ENCODE results near the gene LNX1. TPM values are rescaled to one million over a fixed set of nuclear protein-coding genes. Genes with fewer than 3 reads are reported as not detected.

The LNX1 gene
- total RNA-seq, 6 experiments from 2014 or later: 0.05 to 0.18 (median 0.07) TPM; not detected in 1

DNA sequence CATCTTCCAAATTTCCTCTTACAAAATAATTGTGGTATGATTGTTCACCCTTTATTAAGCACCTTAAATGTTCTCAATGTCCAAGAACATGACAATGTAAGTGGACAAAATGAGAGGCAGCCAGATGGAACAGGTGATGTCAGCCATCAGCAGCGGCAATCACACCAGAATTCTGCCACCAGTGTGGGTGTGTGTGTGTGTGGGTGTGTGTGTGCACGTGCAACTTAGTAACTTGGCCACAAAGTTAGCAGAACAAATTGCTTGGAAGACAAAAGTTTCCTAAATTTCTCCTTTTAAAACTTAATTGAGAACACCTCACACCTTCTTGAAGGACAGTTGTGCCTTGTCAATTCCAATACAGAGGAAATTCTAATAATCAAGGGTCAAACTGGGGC, 18.7 kb downstream of the LNX1 start:
- H3K4me1 Mint-ChIP-seq (ENCODE audit: low read depth): peaks cover 37% of the 10 kb centered on the region
- no peak overlapping the region for H3K4me3 Mint-ChIP-seq
- H3K27ac Mint-ChIP-seq: no peak overlapping the region
- DNase-seq: no peak
- H3K27me3 Mint-ChIP-seq (ENCODE audit: insufficient read depth): no peaks in the 10 kb centered on the region
- H3K9me3 Mint-ChIP-seq: no peaks in the 10 kb centered on the region
- H3K36me3 Mint-ChIP-seq (ENCODE audit: low read depth): no peaks in the 10 kb centered on the region
- TF ChIP-seq, protein P1, sequence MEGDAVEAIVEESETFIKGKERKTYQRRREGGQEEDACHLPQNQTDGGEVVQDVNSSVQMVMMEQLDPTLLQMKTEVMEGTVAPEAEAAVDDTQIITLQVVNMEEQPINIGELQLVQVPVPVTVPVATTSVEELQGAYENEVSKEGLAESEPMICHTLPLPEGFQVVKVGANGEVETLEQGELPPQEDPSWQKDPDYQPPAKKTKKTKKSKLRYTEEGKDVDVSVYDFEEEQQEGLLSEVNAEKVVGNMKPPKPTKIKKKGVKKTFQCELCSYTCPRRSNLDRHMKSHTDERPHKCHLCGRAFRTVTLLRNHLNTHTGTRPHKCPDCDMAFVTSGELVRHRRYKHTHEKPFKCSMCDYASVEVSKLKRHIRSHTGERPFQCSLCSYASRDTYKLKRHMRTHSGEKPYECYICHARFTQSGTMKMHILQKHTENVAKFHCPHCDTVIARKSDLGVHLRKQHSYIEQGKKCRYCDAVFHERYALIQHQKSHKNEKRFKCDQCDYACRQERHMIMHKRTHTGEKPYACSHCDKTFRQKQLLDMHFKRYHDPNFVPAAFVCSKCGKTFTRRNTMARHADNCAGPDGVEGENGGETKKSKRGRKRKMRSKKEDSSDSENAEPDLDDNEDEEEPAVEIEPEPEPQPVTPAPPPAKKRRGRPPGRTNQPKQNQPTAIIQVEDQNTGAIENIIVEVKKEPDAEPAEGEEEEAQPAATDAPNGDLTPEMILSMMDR (IDR thresholded peaks at IDR 0.05): no peak

DNA sequence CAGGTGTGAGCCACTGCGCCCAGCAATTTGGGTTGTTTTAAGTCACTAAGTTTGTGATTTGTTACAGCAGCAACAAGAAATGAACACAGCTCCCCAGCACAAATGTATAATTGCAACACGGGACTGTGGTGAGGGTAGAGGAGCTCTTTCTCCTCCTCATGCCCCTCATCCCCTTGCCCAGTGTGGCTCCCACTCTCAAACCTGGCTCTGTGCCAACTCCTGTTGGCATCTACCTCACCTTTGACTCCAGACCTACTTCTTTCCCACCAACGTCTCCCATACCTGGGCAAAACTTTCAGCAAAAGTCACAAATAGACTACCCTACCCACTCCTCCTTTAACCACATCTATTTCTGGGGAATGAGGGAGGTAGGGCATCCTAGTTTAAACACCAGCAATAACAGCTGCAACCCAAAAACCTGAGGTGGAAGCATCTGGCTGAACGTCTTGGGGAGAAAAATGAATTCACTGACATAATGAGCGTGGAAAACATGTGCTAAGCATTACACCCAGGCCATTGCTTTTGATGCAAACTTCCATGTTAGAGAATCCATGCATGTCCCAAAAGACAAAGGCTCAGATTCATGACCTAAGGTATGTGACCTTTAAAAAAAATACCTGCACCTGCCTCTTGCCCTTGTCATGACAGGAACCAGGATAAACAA, 19.2 kb downstream of the LNX1 start:
- Mint-ChIP-seq H3K27ac (no peak overlapping the region), H3K4me3 (no peak overlapping the region), H3K27me3 (ENCODE audit: insufficient read depth) (no peaks in the 10 kb centered on the region), H3K36me3 (ENCODE audit: low read depth) (no peaks in the 10 kb centered on the region), H3K9me3 (no peaks in the 10 kb centered on the region), H3K4me1 (ENCODE audit: low read depth) (peaks cover 32% of the 10 kb centered on the region)
- TF ChIP-seq, protein P1 (IDR thresholded peaks at IDR 0.05): no peak
- DNase-seq: no peak

DNA sequence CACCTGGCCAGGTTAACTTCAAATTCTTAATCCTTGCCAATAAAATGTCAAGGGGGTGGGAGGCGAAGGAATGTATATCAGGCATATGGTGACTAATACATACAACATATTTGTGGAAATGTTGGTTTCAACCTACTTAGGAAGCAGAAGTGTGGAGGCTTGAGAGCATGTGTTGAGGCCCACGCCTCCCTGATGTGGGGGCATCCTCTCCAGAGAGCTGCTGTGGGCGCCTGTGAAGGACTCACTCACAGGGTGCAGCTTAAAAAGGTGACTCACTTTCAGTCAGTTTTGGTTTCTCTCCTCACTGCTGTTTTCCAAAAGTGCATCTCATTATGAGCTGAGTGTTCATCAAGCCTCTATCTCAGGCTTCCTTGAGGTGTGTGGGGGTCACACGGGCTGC, 27.5 kb downstream of the LNX1 start:
- Mint-ChIP-seq H3K9me3 (no peaks in the 10 kb centered on the region), H3K36me3 (ENCODE audit: low read depth) (no peaks in the 10 kb centered on the region), H3K27me3 (ENCODE audit: insufficient read depth) (no peaks in the 10 kb centered on the region), H3K4me3 (no peak overlapping the region; the same call in 1 of the 2 replicates), H3K27ac (peak overlapping the region; percentile 0; the same call in 1 of the 2 replicates), H3K4me1 (ENCODE audit: low read depth) (peaks cover 21% of the 10 kb centered on the region)
- TF ChIP-seq, protein P1 (IDR thresholded peaks at IDR 0.05): no peak
- peak; percentile 72 for DNase-seq

DNA sequence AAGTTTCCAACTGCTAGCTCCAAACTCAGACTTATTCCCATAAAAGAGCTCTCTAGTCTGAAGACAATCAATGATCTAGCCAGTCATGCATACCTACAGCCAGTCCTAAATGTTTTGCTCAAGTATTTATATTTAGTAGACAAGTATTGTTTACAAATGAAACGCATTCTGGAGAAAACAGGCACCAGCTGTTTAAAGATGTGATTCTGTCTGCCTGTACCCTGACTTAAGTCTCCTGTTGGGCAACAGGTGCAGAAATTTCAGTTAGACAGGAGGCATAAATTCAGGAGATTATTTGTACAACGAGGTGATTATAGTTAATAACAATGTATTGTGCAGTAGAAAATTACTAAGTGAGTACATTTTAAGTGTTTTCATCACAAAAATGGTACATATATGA, 28.9 kb downstream of the LNX1 start:
- H3K4me3 Mint-ChIP-seq: no peak overlapping the region
- no peak overlapping the region for H3K27ac Mint-ChIP-seq
- no peaks in the 10 kb centered on the region for H3K36me3 Mint-ChIP-seq (ENCODE audit: low read depth)
- TF ChIP-seq, protein P1 (IDR thresholded peaks at IDR 0.05): no peak
- H3K27me3 Mint-ChIP-seq (ENCODE audit: insufficient read depth): no peaks in the 10 kb centered on the region
- DNase-seq: no peak
- no peaks in the 10 kb centered on the region for H3K9me3 Mint-ChIP-seq
- H3K4me1 Mint-ChIP-seq (ENCODE audit: low read depth): peaks cover 35% of the 10 kb centered on the region

DNA sequence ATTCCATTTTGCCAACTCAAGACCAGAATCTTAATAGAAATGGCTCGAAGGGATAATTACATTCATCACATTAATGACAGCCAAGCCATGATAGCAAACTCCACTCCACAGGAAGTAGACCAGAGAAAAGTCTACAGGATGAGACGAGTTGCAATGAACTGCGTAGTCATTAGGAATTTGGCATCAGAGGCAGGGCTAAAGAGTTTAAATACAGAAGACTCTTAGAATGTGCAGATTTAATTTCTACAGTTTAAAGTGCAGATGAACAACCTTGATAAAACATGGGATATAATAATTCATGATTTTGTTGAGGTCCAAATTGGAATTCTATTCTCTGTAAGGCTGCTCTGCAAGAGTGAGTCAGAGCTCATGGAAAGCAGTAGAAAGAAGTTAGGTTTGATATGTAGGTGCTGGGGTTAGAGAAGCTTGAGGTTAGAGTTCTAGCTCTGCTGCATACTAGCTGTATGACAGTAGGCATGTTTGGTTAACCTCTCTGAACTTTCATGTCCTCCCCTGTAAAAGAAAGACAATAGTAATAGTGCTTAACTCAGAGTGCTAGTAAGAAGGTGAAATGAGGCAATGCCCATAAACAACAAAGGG, 32.2 kb downstream of the LNX1 start:
- Mint-ChIP-seq H3K36me3 (ENCODE audit: low read depth) (no peaks in the 10 kb centered on the region), H3K4me3 (peak overlapping the region; percentile 37; the same call in 1 of the 2 replicates), H3K9me3 (no peaks in the 10 kb centered on the region), H3K27ac (peak overlapping the region; percentile 61), H3K4me1 (ENCODE audit: low read depth) (peaks cover 28% of the 10 kb centered on the region), H3K27me3 (ENCODE audit: insufficient read depth) (no peaks in the 10 kb centered on the region)
- peak; percentile 18 for DNase-seq
- TF ChIP-seq, protein P1 (IDR thresholded peaks at IDR 0.05): no peak

All from HFFc6 (cell line).